ENCODE data around the gene CORIN.
"Not testable (repeated sequence)": the region's sequence is repeated elsewhere in the genome, so short reads cannot be mapped to it uniquely, and the experiment has no call there.

CORIN gene

GRCh38 chr4:47566969-47567368 is 270.9 kb downstream of the CORIN start:
- DNase-seq (ENCODE audit: low spot score), result no peak

- no peak for DNase-seq (ENCODE audit: low spot score)
Measured at GRCh38 chr4:47566566-47566965, 271.3 kb downstream of the CORIN start.

DNA sequence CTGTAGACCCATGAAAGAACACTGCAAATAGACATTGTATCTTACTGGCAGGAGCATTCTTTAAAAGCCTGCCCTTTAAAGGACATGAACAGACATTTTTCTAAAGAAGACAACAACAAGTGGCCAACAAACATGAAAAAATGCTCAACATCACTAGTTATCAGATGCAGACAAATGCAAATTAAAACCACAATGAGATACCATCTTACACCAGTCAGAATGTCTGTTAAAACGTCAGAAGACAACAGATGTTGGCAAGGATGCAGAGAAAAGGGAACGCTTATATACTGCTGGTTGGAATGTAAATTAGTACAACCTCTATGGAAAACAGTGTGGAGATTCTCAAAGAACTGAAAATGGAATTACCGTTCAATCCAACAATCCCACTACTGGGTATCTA is 275.6 kb downstream of the CORIN start:
- no peak for DNase-seq (ENCODE audit: low spot score)

DNA sequence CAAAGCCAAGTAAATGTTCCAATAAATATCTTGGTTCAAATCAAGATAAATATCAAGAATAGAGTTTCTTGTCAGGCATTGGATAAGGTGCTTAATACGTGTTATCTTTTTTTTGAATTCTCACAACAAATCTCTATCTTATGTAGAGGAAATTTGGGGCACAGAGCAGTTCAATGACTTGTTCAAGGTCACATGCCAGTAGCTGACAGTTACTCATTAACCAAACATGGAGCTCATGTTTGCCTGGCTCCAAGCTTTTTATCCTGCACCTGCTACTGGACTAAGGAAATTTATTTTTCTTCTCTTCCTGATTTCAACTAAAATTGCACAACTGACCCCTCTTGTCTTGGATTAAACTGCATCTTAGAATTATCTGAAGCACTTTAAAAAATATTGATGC is 276.5 kb downstream of the CORIN start:
- no peak for DNase-seq (ENCODE audit: low spot score)

DNA sequence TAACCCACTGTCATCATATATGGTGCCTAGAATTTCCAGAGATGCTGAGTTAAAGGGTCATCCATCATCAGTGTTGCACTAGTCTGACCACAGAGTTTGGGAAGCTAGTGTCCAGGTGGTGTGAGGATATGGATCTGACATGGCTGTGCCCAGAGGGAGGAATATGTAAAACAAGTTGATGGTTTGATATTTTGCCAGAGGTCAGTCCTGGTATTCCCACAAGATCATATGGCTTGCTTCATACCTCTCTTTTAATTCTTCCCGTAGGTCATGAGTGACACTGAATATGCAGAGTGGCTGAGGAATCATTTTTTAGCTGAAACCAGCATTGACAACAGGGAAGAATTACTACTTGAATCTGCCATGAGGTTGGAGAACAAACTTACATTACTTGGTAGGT is 277.2 kb downstream of the CORIN start:
- no peak for DNase-seq (ENCODE audit: low spot score)

DNA sequence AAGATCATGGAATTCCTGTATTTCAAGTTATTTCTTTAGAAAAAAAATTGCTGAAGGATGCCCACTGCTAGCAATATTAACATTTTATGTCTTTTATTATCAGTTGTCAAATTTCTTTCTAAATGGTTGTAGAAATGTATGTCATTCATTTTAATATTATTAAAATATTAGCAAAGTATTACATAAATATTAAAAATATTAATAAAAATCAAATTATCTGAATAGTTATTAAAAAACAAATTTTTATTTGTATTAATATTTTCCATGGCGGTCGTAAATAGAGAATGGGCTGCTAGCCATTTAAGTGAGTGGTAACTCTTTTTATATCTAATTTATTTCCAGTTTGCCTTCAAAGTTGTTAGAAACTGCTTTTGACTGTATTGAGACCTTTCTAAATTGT is 280.6 kb downstream of the CORIN start:
- DNase-seq (ENCODE audit: low spot score), result no peak

GRCh38 chr4:47555920-47556319 is 281.9 kb downstream of the CORIN start:
- DNase-seq (ENCODE audit: low spot score), result not testable (repeated sequence)

GRCh38 chr4:47553329-47554125 is 284.3 kb downstream of the CORIN start:
- DNase-seq (ENCODE audit: low spot score), result no peak

GRCh38 chr4:47551682-47552081 is 286.2 kb downstream of the CORIN start:
- no peak for DNase-seq (ENCODE audit: low spot score)

DNA sequence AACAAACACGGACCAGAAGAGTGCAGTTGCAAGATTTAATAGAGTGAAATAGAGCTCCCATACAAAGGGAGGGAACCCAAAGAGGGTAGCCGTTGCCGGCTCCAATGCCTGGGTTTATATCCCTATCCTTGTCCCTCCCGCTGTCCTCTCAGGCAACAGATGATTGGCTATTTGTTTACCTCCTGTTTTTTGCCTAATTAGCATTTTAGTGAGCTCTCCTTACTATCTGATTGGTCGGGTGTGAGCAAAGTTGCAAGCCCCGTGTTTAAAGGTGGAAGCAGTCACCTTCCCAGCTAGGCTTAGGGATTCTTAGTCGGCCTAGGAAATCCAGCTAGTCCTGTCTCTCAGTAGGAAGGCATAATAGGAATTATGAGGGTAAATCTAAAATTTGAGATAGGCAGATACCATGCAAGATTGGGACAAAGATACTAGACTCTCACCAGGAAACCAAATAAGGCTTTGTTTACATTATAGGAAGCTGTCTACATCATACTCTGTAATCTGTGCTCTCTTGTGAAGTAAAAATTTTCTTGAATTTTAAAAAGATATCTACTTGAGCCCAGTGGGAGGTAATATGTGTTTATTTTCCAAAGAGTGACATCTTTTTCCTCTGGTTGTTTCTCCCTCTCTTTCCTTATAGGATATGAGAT is 286.8 kb downstream of the CORIN start:
- no peak for DNase-seq (ENCODE audit: low spot score)

DNA sequence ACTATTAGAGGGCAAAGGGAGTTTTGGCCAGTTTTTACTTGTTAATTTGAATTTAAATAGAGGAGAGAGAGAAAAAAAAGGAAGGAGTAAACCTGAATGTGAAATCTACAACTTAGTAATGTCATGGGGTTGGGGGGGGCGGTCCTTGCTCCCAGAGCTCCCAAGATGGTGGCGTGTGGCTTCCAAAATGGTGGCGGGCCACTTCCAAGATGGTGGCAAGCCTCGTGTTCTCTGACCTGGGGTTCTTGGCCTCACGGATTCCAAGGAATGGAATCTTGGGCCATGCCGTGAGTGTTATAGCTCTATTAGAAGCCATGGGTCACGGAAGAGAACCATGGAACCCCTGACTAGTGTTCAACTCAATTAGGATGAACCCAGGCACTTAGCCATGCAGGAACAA is 287.5 kb downstream of the CORIN start:
- DNase-seq (ENCODE audit: low spot score), result not testable (repeated sequence)

Data from Ammon's horn (tissue), 1 donor.